Neural cell (in vitro differentiated cells): ENCODE data around the gene AP1S3. TPM values are rescaled to one million over a fixed set of nuclear protein-coding genes. Genes with fewer than 3 reads are reported as not detected.

ENCODE experiments used
- H2AFZ ChIP-seq: fragments of 200-600, 300-800 bp; sonication (generic), shearing (Covaris generic); 2 replicates; pipeline ENCODE4 v1.6.0; 2014; ENCODE audit warnings: low read depth, mild to moderate bottlenecking, antibody characterized with exemption, low read length, moderate library complexity
- H3F3A ChIP-seq: fragments of 200-600 bp; shearing (Covaris generic); 2 replicates; pipeline ENCODE4 v1.6.1; 2016; ENCODE audit warnings: mild to moderate bottlenecking, moderate library complexity, mixed read lengths, antibody characterized with exemption, low read length; ENCODE audit not compliant: insufficient read depth, poor library complexity, severe bottlenecking
- H3K27ac ChIP-seq: fragments of 200-600, 300-800 bp; sonication (generic), shearing (Covaris generic); 2 replicates; pipeline ENCODE4 v1.5.1; 2014; ENCODE audit warnings: mild to moderate bottlenecking, low read length, moderate library complexity
- H3K27me3 ChIP-seq: fragments of 300-800, 200-600 bp; sonication (generic), shearing (Covaris generic); 2 replicates; pipeline ENCODE4 v1.6.0; 2014; ENCODE audit warnings: mild to moderate bottlenecking, low read depth, low read length, moderate library complexity; ENCODE audit not compliant: insufficient read depth
- H3K36me3 ChIP-seq: fragments of 300-800, 200-600 bp; sonication (generic), shearing (Covaris generic); 2 replicates; pipeline ENCODE4 v1.5.1; 2014; ENCODE audit warnings: mild to moderate bottlenecking, antibody characterized with exemption, low read length, moderate library complexity; ENCODE audit not compliant: insufficient read depth
- H3K4me2 ChIP-seq: fragments of 300-800, 200-600 bp; sonication (generic), shearing (Covaris generic); 2 replicates; pipeline ENCODE4 v1.6.0; 2014; ENCODE audit warnings: mild to moderate bottlenecking, low read length
- H3K4me3 ChIP-seq: fragments of 300-800, 200-600 bp; sonication (generic), shearing (Covaris generic); 2 replicates; pipeline ENCODE4 v1.5.1; 2014; ENCODE audit warnings: mild to moderate bottlenecking, low read length, moderate library complexity
- H3K79me2 ChIP-seq: fragments of 200-600 bp; shearing (Covaris generic); replicated peaks from 2 replicates; pipeline ENCODE4 v1.6.0; 2014; ENCODE audit warnings: mild to moderate bottlenecking, low read length, moderate library complexity; ENCODE audit not compliant: insufficient read depth
- H3K9ac ChIP-seq: fragments of 300-800, 200-600 bp; sonication (generic), shearing (Covaris generic); 2 replicates; pipeline ENCODE4 v1.6.1; 2016; ENCODE audit warnings: mild to moderate bottlenecking, low read length, mixed read lengths
- H3K9me2 ChIP-seq: fragments of 200-600 bp; shearing (Covaris generic); 2 replicates; pipeline ENCODE4 v1.6.1; 2016; ENCODE audit warnings: mild to moderate bottlenecking, low read length, mixed read lengths; ENCODE audit not compliant: insufficient read depth
- H3K9me3 ChIP-seq: fragments of 200-600, 300-800 bp; sonication (generic), shearing (Covaris generic); 2 replicates; pipeline ENCODE4 v1.6.1; 2016; ENCODE audit warnings: mild to moderate bottlenecking, mixed run types, low read length, moderate library complexity, mixed read lengths
- H4K20me1 ChIP-seq: fragments of 200-600 bp; shearing (Covaris generic); 2 replicates; pipeline ENCODE4 v1.6.1; 2016; ENCODE audit warnings: mild to moderate bottlenecking, mixed run types; ENCODE audit not compliant: insufficient read depth
- CTCF ChIP-seq: fragments of 450-650 bp; IDR thresholded peaks from 2 replicates; pipeline ENCODE4 v1.5.1; 2014; ENCODE audit warnings: antibody characterized with exemption, mild to moderate bottlenecking, moderate library complexity; ENCODE audit not compliant: poor library complexity, severe bottlenecking
- EP300 ChIP-seq: fragments of 450-650 bp; conservative IDR thresholded peaks from 2 replicates; pipeline ENCODE4 v1.6.1; 2014; ENCODE audit warnings: antibody characterized with exemption, mild to moderate bottlenecking, moderate library complexity; ENCODE audit not compliant: poor library complexity, severe bottlenecking
- EZH2 ChIP-seq: fragments of 200-600, 300-800 bp; shearing (Covaris generic), sonication (generic); IDR thresholded peaks from 2 replicates; pipeline ENCODE4 v1.6.1; 2014; ENCODE audit warnings: antibody characterized with exemption, low read length, borderline replicate concordance, mild to moderate bottlenecking; ENCODE audit not compliant: insufficient read depth, poor library complexity, severe bottlenecking
- MXI1 ChIP-seq: fragments of 450-650 bp; conservative IDR thresholded peaks from 2 replicates; pipeline ENCODE4 v1.6.1; 2014; ENCODE audit warnings: antibody characterized with exemption, mild to moderate bottlenecking; ENCODE audit not compliant: poor library complexity, severe bottlenecking
- POLR2AphosphoS5 ChIP-seq: IDR thresholded peaks from 2 replicates; pipeline ENCODE4 v1.6.1; 2012
- RAD21 ChIP-seq: fragments of 450-650 bp; conservative IDR thresholded peaks from 2 replicates; pipeline ENCODE4 v1.6.1; 2014; ENCODE audit warnings: antibody characterized with exemption, mild to moderate bottlenecking, moderate library complexity
- SMC3 ChIP-seq: fragments of 450-650 bp; conservative IDR thresholded peaks from 2 replicates; pipeline ENCODE4 v1.6.1; 2014; ENCODE audit warnings: antibody characterized with exemption, mild to moderate bottlenecking, moderate library complexity; ENCODE audit not compliant: poor library complexity
- TAF1 ChIP-seq: IDR thresholded peaks from 2 replicates; pipeline ENCODE4 v1.6.1; 2012; ENCODE audit warnings: low read depth
- polyA plus RNA-seq: library from polyadenylated mRNA; depleted of rRNA; stranded (reverse); fragments of >200 nt; gene quantifications from 2 replicates; pipeline ENCODE4 v1.2.3, GENCODE V29; 2014
- TF ChIP-seq, protein P1 (sequence below): IDR thresholded peaks from 2 replicates; pipeline ENCODE4 v1.6.1; 2012; ENCODE audit warnings: borderline replicate concordance

The AP1S3 gene
- polyA plus RNA-seq, 1 donor from 2014 or later = 2.7 TPM

- Histone ChIP-seq H3K4me2 (no peak overlapping the region), H3K79me2 (no peaks in the 10 kb centered on the region), H3K27me3 (no peaks in the 10 kb centered on the region), H3K9me2 (no peaks in the 10 kb centered on the region), H3K9me3 (no peaks in the 10 kb centered on the region), H3K4me3 (no peak overlapping the region), H4K20me1 (no peaks in the 10 kb centered on the region), H3K27ac (no peak overlapping the region), H2AFZ (no peak overlapping the region), H3F3A (no peaks in the 10 kb centered on the region), H3K9ac (no peak overlapping the region), H3K36me3 (no peaks in the 10 kb centered on the region)
- no peak for TF ChIP-seq CTCF
- no peak for TF ChIP-seq MXI1
- TF ChIP-seq EP300 = no peak
- no peak for TF ChIP-seq TAF1
- no peak for TF ChIP-seq EZH2
- no peak for TF ChIP-seq SMC3
- TF ChIP-seq, protein P1, sequence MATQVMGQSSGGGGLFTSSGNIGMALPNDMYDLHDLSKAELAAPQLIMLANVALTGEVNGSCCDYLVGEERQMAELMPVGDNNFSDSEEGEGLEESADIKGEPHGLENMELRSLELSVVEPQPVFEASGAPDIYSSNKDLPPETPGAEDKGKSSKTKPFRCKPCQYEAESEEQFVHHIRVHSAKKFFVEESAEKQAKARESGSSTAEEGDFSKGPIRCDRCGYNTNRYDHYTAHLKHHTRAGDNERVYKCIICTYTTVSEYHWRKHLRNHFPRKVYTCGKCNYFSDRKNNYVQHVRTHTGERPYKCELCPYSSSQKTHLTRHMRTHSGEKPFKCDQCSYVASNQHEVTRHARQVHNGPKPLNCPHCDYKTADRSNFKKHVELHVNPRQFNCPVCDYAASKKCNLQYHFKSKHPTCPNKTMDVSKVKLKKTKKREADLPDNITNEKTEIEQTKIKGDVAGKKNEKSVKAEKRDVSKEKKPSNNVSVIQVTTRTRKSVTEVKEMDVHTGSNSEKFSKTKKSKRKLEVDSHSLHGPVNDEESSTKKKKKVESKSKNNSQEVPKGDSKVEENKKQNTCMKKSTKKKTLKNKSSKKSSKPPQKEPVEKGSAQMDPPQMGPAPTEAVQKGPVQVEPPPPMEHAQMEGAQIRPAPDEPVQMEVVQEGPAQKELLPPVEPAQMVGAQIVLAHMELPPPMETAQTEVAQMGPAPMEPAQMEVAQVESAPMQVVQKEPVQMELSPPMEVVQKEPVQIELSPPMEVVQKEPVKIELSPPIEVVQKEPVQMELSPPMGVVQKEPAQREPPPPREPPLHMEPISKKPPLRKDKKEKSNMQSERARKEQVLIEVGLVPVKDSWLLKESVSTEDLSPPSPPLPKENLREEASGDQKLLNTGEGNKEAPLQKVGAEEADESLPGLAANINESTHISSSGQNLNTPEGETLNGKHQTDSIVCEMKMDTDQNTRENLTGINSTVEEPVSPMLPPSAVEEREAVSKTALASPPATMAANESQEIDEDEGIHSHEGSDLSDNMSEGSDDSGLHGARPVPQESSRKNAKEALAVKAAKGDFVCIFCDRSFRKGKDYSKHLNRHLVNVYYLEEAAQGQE = no peak
- no peak for TF ChIP-seq RAD21
- TF ChIP-seq POLR2AphosphoS5 = no peak
These were observed 89.9 kb downstream of the AP1S3 start for GRCh38 chr2:223747392-223748042.

GRCh38 chr2:223746611-223747010, 90.8 kb downstream of the AP1S3 start:
- no peaks in the 10 kb centered on the region for H3K9me2 ChIP-seq
- H3K9ac ChIP-seq = no peak overlapping the region
- no peak for TF ChIP-seq SMC3
- TF ChIP-seq, protein P1 = no peak
- no peak for TF ChIP-seq CTCF
- TF ChIP-seq POLR2AphosphoS5 = no peak
- no peak for TF ChIP-seq EP300
- TF ChIP-seq EZH2 = no peak
- TF ChIP-seq RAD21 = no peak
- TF ChIP-seq MXI1 = no peak
- no peak for TF ChIP-seq TAF1
- H2AFZ ChIP-seq = no peak overlapping the region
- H3F3A ChIP-seq = no peaks in the 10 kb centered on the region
- no peaks in the 10 kb centered on the region for H4K20me1 ChIP-seq
- H3K4me2 ChIP-seq = no peak overlapping the region
- H3K27ac ChIP-seq = no peak overlapping the region
- no peak overlapping the region for H3K4me3 ChIP-seq
- H3K79me2 ChIP-seq = no peaks in the 10 kb centered on the region
- H3K9me3 ChIP-seq = no peaks in the 10 kb centered on the region
- no peaks in the 10 kb centered on the region for H3K27me3 ChIP-seq
- H3K36me3 ChIP-seq = no peaks in the 10 kb centered on the region
